ENCODE results near the gene KIAA0319L. TPM values are rescaled to one million over a fixed set of nuclear protein-coding genes. Genes with fewer than 3 reads are reported as not detected.
A peak's percentile ranks its signal among the peaks of the same experiment; 100 is the strongest.
"Not testable (repeated sequence)": the region's sequence is repeated elsewhere in the genome, so short reads cannot be mapped to it uniquely, and the experiment has no call there.

Gene KIAA0319L
- total RNA-seq, 2 experiments from 2014 or later: 25.3 to 44.9 TPM

DNA sequence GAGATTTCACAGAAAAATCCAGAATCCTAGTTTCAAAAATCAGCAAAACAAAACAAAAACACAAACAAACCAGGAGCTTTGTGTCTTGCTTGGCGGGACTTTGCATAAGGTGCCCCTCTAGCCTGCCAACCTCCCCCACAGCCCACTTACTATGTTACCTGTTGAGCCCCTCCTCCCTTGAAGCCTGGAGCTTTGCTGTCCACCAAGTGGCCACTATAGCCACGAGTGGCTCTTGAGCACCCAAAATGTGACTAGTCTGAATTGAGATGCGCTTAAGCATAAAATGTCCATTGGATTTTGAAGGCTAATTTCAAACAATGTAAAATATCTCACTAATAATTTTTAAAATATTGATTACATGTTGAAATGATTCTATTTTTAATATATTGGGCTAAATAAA lies 28.1 kb upstream of the KIAA0319L start:
- no peaks in the 10 kb centered on the region for H4K20me1 ChIP-seq (ENCODE audit: insufficient read depth, low read length)
- no peak overlapping the region for H2AFZ ChIP-seq (ENCODE audit: low read length)
- no peak overlapping the region for H3K4me2 ChIP-seq (ENCODE audit: low read length)
- BruUV-seq (replicated peaks): no TSS peak
- intact Hi-C loops (cut with micrococcal nuclease; ENCODE audit: unreplicated experiment): no loop called here
- DNase-seq (ENCODE audit: low spot score): no peak
- ChIA-PET CTCF (ENCODE audit: unreplicated experiment) (interaction anchor here (0.6 kb wide), 1 partner anchor 144 kb away, joined by 3 read pairs; no protein-coding TSS in a partner anchor), POLR2A (no interaction called here)
- H3K9me2 ChIP-seq (ENCODE audit: insufficient read depth, low read length): no peaks in the 10 kb centered on the region
- H3K4me1 ChIP-seq (ENCODE audit: insufficient read depth, low read length, poor library complexity, severe bottlenecking): peaks cover 5% of the 10 kb centered on the region
- H3K79me2 ChIP-seq (ENCODE audit: insufficient read depth, low read depth, low read length): no peaks in the 10 kb centered on the region
- no peak overlapping the region for H3K4me3 ChIP-seq (ENCODE audit: low read depth, low read length, poor library complexity, severe bottlenecking)
- H3K27ac ChIP-seq (ENCODE audit: low read depth, low read length, poor library complexity, severe bottlenecking): no peak overlapping the region
- no peaks in the 10 kb centered on the region for H3K36me3 ChIP-seq (ENCODE audit: insufficient read depth, low read length)
- H3K9me3 ChIP-seq (ENCODE audit: low read length): no peaks in the 10 kb centered on the region
- TF ChIP-seq, protein P1, sequence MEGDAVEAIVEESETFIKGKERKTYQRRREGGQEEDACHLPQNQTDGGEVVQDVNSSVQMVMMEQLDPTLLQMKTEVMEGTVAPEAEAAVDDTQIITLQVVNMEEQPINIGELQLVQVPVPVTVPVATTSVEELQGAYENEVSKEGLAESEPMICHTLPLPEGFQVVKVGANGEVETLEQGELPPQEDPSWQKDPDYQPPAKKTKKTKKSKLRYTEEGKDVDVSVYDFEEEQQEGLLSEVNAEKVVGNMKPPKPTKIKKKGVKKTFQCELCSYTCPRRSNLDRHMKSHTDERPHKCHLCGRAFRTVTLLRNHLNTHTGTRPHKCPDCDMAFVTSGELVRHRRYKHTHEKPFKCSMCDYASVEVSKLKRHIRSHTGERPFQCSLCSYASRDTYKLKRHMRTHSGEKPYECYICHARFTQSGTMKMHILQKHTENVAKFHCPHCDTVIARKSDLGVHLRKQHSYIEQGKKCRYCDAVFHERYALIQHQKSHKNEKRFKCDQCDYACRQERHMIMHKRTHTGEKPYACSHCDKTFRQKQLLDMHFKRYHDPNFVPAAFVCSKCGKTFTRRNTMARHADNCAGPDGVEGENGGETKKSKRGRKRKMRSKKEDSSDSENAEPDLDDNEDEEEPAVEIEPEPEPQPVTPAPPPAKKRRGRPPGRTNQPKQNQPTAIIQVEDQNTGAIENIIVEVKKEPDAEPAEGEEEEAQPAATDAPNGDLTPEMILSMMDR (conservative IDR thresholded peaks at IDR 0.05; ENCODE audit: low read length): no peak
- no peak for TF ChIP-seq EZH2phosphoT487 (IDR thresholded peaks at IDR 0.05; ENCODE audit: borderline replicate concordance, low read depth, low read length)

DNA sequence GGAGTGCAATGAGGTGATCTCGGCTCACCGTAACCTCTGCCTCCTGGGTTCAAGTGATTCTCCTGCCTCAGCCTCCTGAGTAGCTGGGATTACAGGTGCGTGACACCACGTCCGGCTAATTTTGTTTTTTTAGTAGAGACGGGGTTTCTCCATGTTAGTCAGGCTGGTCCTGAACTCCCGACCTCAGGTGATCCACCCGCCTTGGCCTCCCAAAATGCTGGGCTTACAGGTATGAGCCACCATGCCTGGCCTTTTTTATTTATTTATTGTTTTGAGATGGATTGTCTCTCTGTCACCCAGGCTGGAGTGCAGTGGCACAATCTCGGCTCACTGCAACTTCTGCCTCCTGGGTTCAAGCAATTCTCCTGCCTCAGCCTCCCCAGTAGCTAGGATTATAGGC lies 24.4 kb upstream of the KIAA0319L start:
- H3K79me2 ChIP-seq (ENCODE audit: insufficient read depth, low read depth, low read length); H3K9me3 ChIP-seq (ENCODE audit: low read length); BruUV-seq (replicated peaks); H3K27ac ChIP-seq (ENCODE audit: low read depth, low read length, poor library complexity, severe bottlenecking); H3K36me3 ChIP-seq (ENCODE audit: insufficient read depth, low read length); intact Hi-C loops (cut with micrococcal nuclease; ENCODE audit: unreplicated experiment); H2AFZ ChIP-seq (ENCODE audit: low read length); H3K4me3 ChIP-seq (ENCODE audit: low read depth, low read length, poor library complexity, severe bottlenecking); CTCF ChIA-PET (ENCODE audit: unreplicated experiment); H3K4me2 ChIP-seq (ENCODE audit: low read length); H3K9me2 ChIP-seq (ENCODE audit: insufficient read depth, low read length); DNase-seq (ENCODE audit: low spot score); H4K20me1 ChIP-seq (ENCODE audit: insufficient read depth, low read length): not testable (repeated sequence)
- H3K4me1 ChIP-seq (ENCODE audit: insufficient read depth, low read length, poor library complexity, severe bottlenecking): peaks cover 23% of the 10 kb centered on the region
- POLR2A ChIA-PET: interaction anchor here (0.6 to 1.1 kb wide), 4 partner anchors 152 to 459 kb away, joined by 3 to 4 read pairs (median 3); no protein-coding TSS in a partner anchor

DNA sequence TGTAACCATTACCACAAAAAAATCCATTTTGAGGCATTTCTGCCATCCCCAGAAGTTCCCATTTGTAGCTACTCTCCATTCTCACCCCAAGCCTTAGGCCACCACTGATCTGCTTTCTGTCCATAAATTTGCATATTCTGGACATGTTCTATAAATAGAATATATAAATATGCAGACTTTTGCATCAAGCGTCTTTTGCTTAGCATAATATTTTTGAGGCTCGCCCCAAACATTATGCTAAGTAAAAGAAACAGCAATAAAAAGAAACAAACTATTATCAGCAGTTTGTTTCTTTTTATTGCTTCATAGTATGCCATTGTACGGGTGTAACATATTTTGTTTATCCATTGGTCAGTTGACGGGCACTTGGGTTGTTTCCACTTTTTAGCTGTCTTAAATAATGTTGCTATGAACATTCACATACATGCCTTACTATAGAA lies 23.8 kb upstream of the KIAA0319L start:
- Histone ChIP-seq H2AFZ (ENCODE audit: low read length) (no peak overlapping the region), H3K4me3 (ENCODE audit: low read depth, low read length, poor library complexity, severe bottlenecking) (no peak overlapping the region), H3K4me1 (ENCODE audit: insufficient read depth, low read length, poor library complexity, severe bottlenecking) (peaks cover 23% of the 10 kb centered on the region), H3K9me2 (ENCODE audit: insufficient read depth, low read length) (no peaks in the 10 kb centered on the region), H3K79me2 (ENCODE audit: insufficient read depth, low read depth, low read length) (no peaks in the 10 kb centered on the region), H3K27ac (ENCODE audit: low read depth, low read length, poor library complexity, severe bottlenecking) (no peak overlapping the region), H3K9me3 (ENCODE audit: low read length) (no peaks in the 10 kb centered on the region), H3K4me2 (ENCODE audit: low read length) (peak overlapping the region; percentile 5; the same call in 1 of the 2 replicates), H3K36me3 (ENCODE audit: insufficient read depth, low read length) (no peaks in the 10 kb centered on the region), H4K20me1 (ENCODE audit: insufficient read depth, low read length) (no peaks in the 10 kb centered on the region)
- BruUV-seq (replicated peaks): no TSS peak
- TF ChIP-seq, protein P1 (conservative IDR thresholded peaks at IDR 0.05; ENCODE audit: low read length): no peak
- no peak for TF ChIP-seq EZH2phosphoT487 (IDR thresholded peaks at IDR 0.05; ENCODE audit: borderline replicate concordance, low read depth, low read length)
- CTCF ChIA-PET (ENCODE audit: unreplicated experiment): no interaction called here
- POLR2A ChIA-PET: interaction anchor here (0.6 to 1.1 kb wide), 6 partner anchors 154 to 498 kb away, joined by 3 to 4 read pairs (median 3); no protein-coding TSS in a partner anchor
- DNase-seq (ENCODE audit: low spot score): no peak
- intact Hi-C loops (cut with micrococcal nuclease; ENCODE audit: unreplicated experiment): no loop called here

Measured in OCI-LY7 (cell line).